Peyer's patch (tissue), 4 donors: Measurements from ENCODE around the gene TARS1.

Experiments used
- CTCF ChIP-seq, 6 experiments: fragments of 450-650 bp in 4 of 6; fragments of 200-600 bp in 2 of 6; sonication (generic) in 1 of 6; IDR thresholded peaks; one replicate each; pipeline ENCODE4 v1.5.1; 2017 to 2019; ENCODE audit warnings: antibody characterized with exemption in 6 of 6, mild to moderate bottlenecking in 3 of 6, moderate library complexity in 1 of 6
- POLR2A ChIP-seq, 2 donors: fragments of 450-650 bp; IDR thresholded peaks; one replicate each; pipeline ENCODE4 v1.5.1; 2017; ENCODE audit warnings: antibody characterized with exemption in 2 of 2, mild to moderate bottlenecking in 2 of 2, moderate library complexity in 2 of 2

- TF ChIP-seq CTCF (IDR thresholded peaks at IDR 0.05) (no peak), POLR2A (IDR thresholded peaks at IDR 0.05) (no peak)
Observed at GRCh38 chr5:33420946-33421345, 19.8 kb upstream of the TARS1 start.
